Measurements from ENCODE around the gene TMTC4.

TMTC4 gene

DNA sequence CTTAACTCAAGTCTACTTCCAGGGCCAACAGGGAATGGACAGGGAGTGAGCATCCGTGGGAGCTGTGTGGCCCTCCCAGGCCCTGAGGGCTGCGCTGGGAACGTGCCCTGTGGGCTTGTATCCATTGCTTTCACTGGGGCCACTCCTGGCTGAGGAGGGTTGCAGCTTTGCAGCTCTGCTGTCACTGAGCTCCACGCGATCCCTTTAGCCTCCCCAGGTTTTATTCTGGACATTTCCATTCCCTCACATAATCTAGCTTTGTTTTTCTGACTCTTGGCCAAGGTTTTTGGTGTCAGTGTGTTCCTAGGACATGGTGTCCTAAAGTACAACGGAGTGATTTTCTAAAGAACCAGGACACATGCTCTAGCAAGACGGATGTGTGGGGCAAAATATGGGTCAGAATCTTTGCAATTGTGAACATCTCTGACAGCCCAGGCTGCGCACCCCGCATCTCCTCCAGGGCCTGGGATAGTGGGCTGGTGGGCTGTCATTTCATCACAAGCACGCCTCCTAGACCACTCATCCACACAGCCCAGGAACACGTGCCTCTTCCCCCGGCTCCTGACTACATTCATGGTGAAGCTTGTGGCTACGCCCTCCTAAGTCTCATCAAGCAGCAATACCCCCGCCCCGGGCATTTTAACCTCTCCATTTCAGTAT lies 114.0 kb downstream of the TMTC4 start:
- DNase-seq (ENCODE audit: low spot score) = no peak
- Histone ChIP-seq H3K27ac (no peak overlapping the region), H3K4me3 (no peak overlapping the region)
- TF ChIP-seq, protein P1, sequence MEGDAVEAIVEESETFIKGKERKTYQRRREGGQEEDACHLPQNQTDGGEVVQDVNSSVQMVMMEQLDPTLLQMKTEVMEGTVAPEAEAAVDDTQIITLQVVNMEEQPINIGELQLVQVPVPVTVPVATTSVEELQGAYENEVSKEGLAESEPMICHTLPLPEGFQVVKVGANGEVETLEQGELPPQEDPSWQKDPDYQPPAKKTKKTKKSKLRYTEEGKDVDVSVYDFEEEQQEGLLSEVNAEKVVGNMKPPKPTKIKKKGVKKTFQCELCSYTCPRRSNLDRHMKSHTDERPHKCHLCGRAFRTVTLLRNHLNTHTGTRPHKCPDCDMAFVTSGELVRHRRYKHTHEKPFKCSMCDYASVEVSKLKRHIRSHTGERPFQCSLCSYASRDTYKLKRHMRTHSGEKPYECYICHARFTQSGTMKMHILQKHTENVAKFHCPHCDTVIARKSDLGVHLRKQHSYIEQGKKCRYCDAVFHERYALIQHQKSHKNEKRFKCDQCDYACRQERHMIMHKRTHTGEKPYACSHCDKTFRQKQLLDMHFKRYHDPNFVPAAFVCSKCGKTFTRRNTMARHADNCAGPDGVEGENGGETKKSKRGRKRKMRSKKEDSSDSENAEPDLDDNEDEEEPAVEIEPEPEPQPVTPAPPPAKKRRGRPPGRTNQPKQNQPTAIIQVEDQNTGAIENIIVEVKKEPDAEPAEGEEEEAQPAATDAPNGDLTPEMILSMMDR (IDR thresholded peaks at IDR 0.05) = no peak

DNA sequence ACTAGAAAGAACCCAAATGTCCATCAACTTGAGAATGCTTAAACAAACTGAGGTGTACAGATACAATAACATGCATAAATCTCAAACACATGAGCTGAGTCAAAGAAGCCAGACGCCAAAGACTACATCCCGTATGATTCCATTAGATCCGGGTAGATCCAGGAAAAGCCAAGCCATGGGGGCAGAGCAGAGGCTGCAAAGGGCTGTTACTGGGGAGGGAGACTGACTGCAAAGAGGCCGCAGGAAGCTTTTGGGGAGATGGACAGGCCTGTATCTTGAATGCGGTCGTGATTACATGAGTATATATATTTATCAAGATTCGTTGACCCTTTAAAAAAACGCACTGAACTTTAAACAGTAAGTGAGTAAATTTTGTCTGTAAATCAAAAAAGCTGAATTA lies 114.7 kb downstream of the TMTC4 start:
- TF ChIP-seq, protein P1 (IDR thresholded peaks at IDR 0.05) = no peak
- DNase-seq (ENCODE audit: low spot score) = no peak
- H3K4me3 ChIP-seq = no peak overlapping the region
- no peak overlapping the region for H3K27ac ChIP-seq
